Fibroblast of lung (primary cell): ENCODE measurements around the gene CLDN9.

ENCODE experiments used
- CTCF ChIP-seq, 2 donors: IDR thresholded peaks in 1 of 2; conservative IDR thresholded peaks in 1 of 2; 1 replicate in 1 of 2; 2 replicates in 1 of 2; pipeline ENCODE4 v1.5.1; 2011 to 2012; ENCODE audit warnings: low read length in 2 of 2, control low read depth in 1 of 2, inconsistent platforms in 1 of 2, low read depth in 1 of 2, mild to moderate bottlenecking in 1 of 2
- EZH2 ChIP-seq: IDR thresholded peaks from 2 replicates; pipeline ENCODE4 v1.5.1; 2012; ENCODE audit warnings: low read length, control low read depth, mild to moderate bottlenecking; ENCODE audit errors: missing control alignments

- TF ChIP-seq EZH2: no peak
- no peak for TF ChIP-seq CTCF (conservative IDR thresholded peaks at IDR 0.05 in 1 of 2, IDR thresholded peaks at IDR 0.05 in 1 of 2; ENCODE audit: low read depth in 1 of 2, low read length in 2 of 2)
Measured at GRCh38 chr16:3015865-3016521, 3.3 kb downstream of the CLDN9 start.
